ENCODE data around the gene FBXO2. TPM values are rescaled to one million over a fixed set of nuclear protein-coding genes. Genes with fewer than 3 reads are reported as not detected.

The FBXO2 gene
- total and polyA plus RNA-seq, 9 of the 15 experiments (the other 6 are each of a cell fraction or from before 2014, with no cell fraction given): 0.04 to 1.9 (median 0.27) TPM

GRCh38 chr1:11697188-11697892 lies 43.1 kb upstream of the FBXO2 start:
- H3K4me1 ChIP-seq (replicated peaks in 1 of 2; ENCODE audit: control insufficient read depth in 2 of 2, insufficient read depth in 2 of 2, low read length in 2 of 2): peaks cover 47 to 63% of the 10 kb centered on the region in 2 experiments
- WGBS (ENCODE audit: insufficient coverage, low coverage, missing lambda C conversion rate): 51% methylated on average over 8 of the region's 8 CpGs
- intact Hi-C loops (cut with micrococcal nuclease) (no loop called here), in situ Hi-C loops (cut with MboI) (no loop called here)
- no peaks in the 10 kb centered on the region for H4K20me1 ChIP-seq (replicated peaks; ENCODE audit: control insufficient read depth, insufficient read depth, low read length)
- H3K4me2 ChIP-seq (ENCODE audit: insufficient read depth, low read length): 0 out of 2 replicates have a peak overlapping the region, but pooled peaks have one; percentile 9
- peaks cover 0 to 5% of the 10 kb centered on the region in 2 experiments; a peak in 1 of 5 replicates for H3K27me3 ChIP-seq (ENCODE audit: control insufficient read depth in 2 of 2, insufficient read depth in 2 of 2, low read length in 2 of 2)
- H3K4me3 ChIP-seq: no peak overlapping the region
- H3K9me1 ChIP-seq (ENCODE audit: control insufficient read depth, insufficient read depth, low read length): no peaks in the 10 kb centered on the region
- peak overlapping the region in 1 of 2 experiments; percentile 31; a peak in 1 of 4 replicates for H3K9ac ChIP-seq (ENCODE audit: insufficient read depth in 1 of 2, low read depth in 2 of 2, low read length in 2 of 2)
- BruUV-seq (replicated peaks): no TSS peak
- FAIRE-seq (peak; percentile 93), DNase-seq (ENCODE audit: extremely low read depth in 1 of 4, low spot score in 3 of 4) (peak; percentile 83 to 90 (median 88)), ATAC-seq (peak; percentile 71)
- no peaks in the 10 kb centered on the region for H3K79me2 ChIP-seq (ENCODE audit: control insufficient read depth, insufficient read depth, low read length)
- POLR2A ChIA-PET: interaction anchor here (0.7 to 2.5 kb wide), 11 partner anchors 8 to 211 kb away, joined by 3 to 9 read pairs (median 4); partner anchors contain the start of gene FBXO6
- H3K9me3 ChIP-seq (replicated peaks; ENCODE audit: control insufficient read depth, insufficient read depth, low read depth, low read length): no peaks in the 10 kb centered on the region
- no peak overlapping the region for H2AFZ ChIP-seq (ENCODE audit: low read depth, low read length)
- no peaks in the 10 kb centered on the region for H3K36me3 ChIP-seq (ENCODE audit: control insufficient read depth, insufficient read depth, low read length)
- H3K27ac ChIP-seq (ENCODE audit: extremely low read depth, low read depth, low read length): no peak overlapping the region
- CTCF ChIA-PET (ENCODE audit: low intra/inter-chr PET ratio): no interaction called here
- TF ChIP-seq DACH1 (IDR thresholded peaks at IDR 0.05; ENCODE audit: partially characterized antibody): peak; percentile 10
- TF ChIP-seq POLR2A (conservative IDR thresholded peaks at IDR 0.05): no peak
- 0 out of 2 replicates have a peak, but pooled peaks have one; percentile 27 for TF ChIP-seq SP1 (CRISPR knock-in tag; IDR thresholded peaks at IDR 0.05)
- TF ChIP-seq PTRF (tag; IDR thresholded peaks at IDR 0.05): no peak
- no peak for TF ChIP-seq SMAD2 (IDR thresholded peaks at IDR 0.05; ENCODE audit: low read depth, low read length)
- TF ChIP-seq ZKSCAN3 (CRISPR knock-in tag; IDR thresholded peaks at IDR 0.05): no peak
- TF ChIP-seq CAMTA2 (CRISPR knock-in tag; conservative IDR thresholded peaks at IDR 0.05): no peak
- no peak for TF ChIP-seq ZNF124 (CRISPR knock-in tag; IDR thresholded peaks at IDR 0.05)
- no peak for TF ChIP-seq ZNF699 (CRISPR knock-in tag; IDR thresholded peaks at IDR 0.05; ENCODE audit: insufficient replicate concordance)
- no peak for TF ChIP-seq HDAC3 (IDR thresholded peaks at IDR 0.05; ENCODE audit: borderline replicate concordance, partially characterized antibody)
- TF ChIP-seq FIP1L1 (IDR thresholded peaks at IDR 0.05; ENCODE audit: low read depth, low read length, poor library complexity, severe bottlenecking): no peak
- TF ChIP-seq RAD21 (CRISPR knock-in tag; conservative IDR thresholded peaks at IDR 0.05 in 1 of 2, IDR thresholded peaks at IDR 0.05 in 1 of 2): 0 out of 4 replicates have a peak, but pooled peaks of 1 of the 2 experiments have one; percentile 28
- no peak for TF ChIP-seq PHF20 (IDR thresholded peaks at IDR 0.05; ENCODE audit: partially characterized antibody)
- TF ChIP-seq RFX7 (CRISPR knock-in tag; IDR thresholded peaks at IDR 0.05): no peak

Measured in K562 (cell line).